Daoy (cell line): ENCODE results near the gene ZNF804B. TPM values are rescaled to one million over a fixed set of nuclear protein-coding genes. Genes with fewer than 3 reads are reported as not detected.
"Not testable (repeated sequence)": the region's sequence is repeated elsewhere in the genome, so short reads cannot be mapped to it uniquely, and the experiment has no call there.

ENCODE experiments used
- DNase-seq: peaks from one replicate; pipeline ENCODE4 v3.0.0-alpha.2; 2015; ENCODE audit warnings: low read depth
- total RNA-seq: library from RNA; depleted of rRNA; stranded (reverse); fragments of >200 nt; shearing (Covaris generic); gene quantifications from 2 replicates; pipeline ENCODE4 v1.2.3, GENCODE V29; 2014

Gene ZNF804B
- total RNA-seq, 1 experiment from 2014 or later = not detected

GRCh38 chr7:89085580-89085979 lies 326.1 kb downstream of the ZNF804B start:
- no peak for DNase-seq

GRCh38 chr7:89091550-89091949 lies 332.1 kb downstream of the ZNF804B start:
- no peak for DNase-seq

GRCh38 chr7:89094269-89094668 lies 334.8 kb downstream of the ZNF804B start:
- DNase-seq = no peak

GRCh38 chr7:89103564-89103963 lies 344.1 kb downstream of the ZNF804B start:
- no peak for DNase-seq

- DNase-seq = no peak
Measured at GRCh38 chr7:89104748-89105685, 345.5 kb downstream of the ZNF804B start.

- no peak for DNase-seq
Measured at GRCh38 chr7:89123871-89124270, 364.4 kb downstream of the ZNF804B start.

GRCh38 chr7:89129600-89130375 lies 370.3 kb downstream of the ZNF804B start:
- no peak for DNase-seq

GRCh38 chr7:89133357-89133756 lies 373.9 kb downstream of the ZNF804B start:
- DNase-seq = no peak

- no peak for DNase-seq
Measured at GRCh38 chr7:89133819-89134218, 374.3 kb downstream of the ZNF804B start.

GRCh38 chr7:89145801-89146200 lies 386.3 kb downstream of the ZNF804B start:
- DNase-seq = no peak

- DNase-seq = no peak
Measured at GRCh38 chr7:89160107-89160506, 400.6 kb downstream of the ZNF804B start.

GRCh38 chr7:89165421-89165820 lies 405.9 kb downstream of the ZNF804B start:
- DNase-seq = no peak

- DNase-seq = no peak
Measured at GRCh38 chr7:89170628-89171027, 411.1 kb downstream of the ZNF804B start.

- no peak for DNase-seq
Measured at GRCh38 chr7:89182116-89182515, 422.6 kb downstream of the ZNF804B start.

- no peak for DNase-seq
Measured at GRCh38 chr7:89183712-89184111, 424.2 kb downstream of the ZNF804B start.

GRCh38 chr7:89200758-89201157 lies 441.3 kb downstream of the ZNF804B start:
- no peak for DNase-seq

- DNase-seq = no peak
Measured at GRCh38 chr7:89223900-89224395, 464.4 kb downstream of the ZNF804B start.

- not testable (repeated sequence) for DNase-seq
Measured at GRCh38 chr7:89228688-89229171, 469.2 kb downstream of the ZNF804B start.

- no peak for DNase-seq
Measured at GRCh38 chr7:89238156-89238555, 478.7 kb downstream of the ZNF804B start.

GRCh38 chr7:89246196-89246595 lies 486.7 kb downstream of the ZNF804B start:
- DNase-seq = no peak

- DNase-seq = no peak
Measured at GRCh38 chr7:89247207-89247606, 487.7 kb downstream of the ZNF804B start.

- no peak for DNase-seq
Measured at GRCh38 chr7:89259085-89259484, 499.6 kb downstream of the ZNF804B start.
